Activated B cell treated with CpG ODN at 0.5 μM for 24 hours (primary cell): ENCODE results near the gene SIX2. TPM values are rescaled to one million over a fixed set of nuclear protein-coding genes. Genes with fewer than 3 reads are reported as not detected.

Experiments
- ATAC-seq: fragments of 200-7000 bp; cut with Tn5 transposase; one replicate; pipeline ENCODE4 v1.10.0; 2021; ENCODE audit warnings: low read depth, mild to moderate bottlenecking, moderate library complexity
- CTCF ChIA-PET: fragments of 350-600 bp; sonication (Branson Sonifier 250); formaldehyde crosslinking; loops from one replicate; lab custom pipeline; 2021; ENCODE audit warnings: antibody characterized with exemption; lab: Charles Lee
- POLR2A ChIA-PET: fragments of 350-600 bp; sonication (Branson Sonifier 250); formaldehyde crosslinking; loops from one replicate; lab custom pipeline; 2021; ENCODE audit warnings: antibody characterized with exemption; lab: Charles Lee
- DNase-seq: peaks from one replicate; pipeline ENCODE4 v3.0.0; 2022
- H3K27ac Mint-ChIP-seq: one replicate; pipeline ENCODE4 v1.8.0; 2020; ENCODE audit warnings: mixed read lengths
- H3K27me3 Mint-ChIP-seq: one replicate; pipeline ENCODE4 v1.8.0; 2021; ENCODE audit warnings: mixed read lengths
- H3K36me3 Mint-ChIP-seq: one replicate; pipeline ENCODE4 v1.8.0; 2021; ENCODE audit warnings: low read depth, mixed read lengths
- H3K4me1 Mint-ChIP-seq: one replicate; pipeline ENCODE4 v1.8.0; 2021; ENCODE audit warnings: mixed read lengths
- H3K4me3 Mint-ChIP-seq: one replicate; pipeline ENCODE4 v1.8.0; 2020; ENCODE audit warnings: mild to moderate bottlenecking, mixed read lengths
- H3K9me3 Mint-ChIP-seq: one replicate; pipeline ENCODE4 v1.8.0; 2020; ENCODE audit warnings: mixed read lengths
- intact Hi-C: fragments of 100-400 bp; cut with micrococcal nuclease; formaldehyde crosslinking; loops from one replicate; pipeline ENCODE4 v1.15.1; 2024
- total RNA-seq: library from RNA; stranded (reverse); gene quantifications from 2 replicates; pipeline ENCODE4 v1.2.3, GENCODE V29; 2022
- TF ChIP-seq, protein P1 (sequence below): fragments of 200-600 bp; IDR thresholded peaks from one replicate; pipeline ENCODE4 v1.8.0; 2022; ENCODE audit warnings: antibody characterized with exemption, mild to moderate bottlenecking

The SIX2 gene
- total RNA-seq, 1 donor from 2014 or later = not detected

DNA sequence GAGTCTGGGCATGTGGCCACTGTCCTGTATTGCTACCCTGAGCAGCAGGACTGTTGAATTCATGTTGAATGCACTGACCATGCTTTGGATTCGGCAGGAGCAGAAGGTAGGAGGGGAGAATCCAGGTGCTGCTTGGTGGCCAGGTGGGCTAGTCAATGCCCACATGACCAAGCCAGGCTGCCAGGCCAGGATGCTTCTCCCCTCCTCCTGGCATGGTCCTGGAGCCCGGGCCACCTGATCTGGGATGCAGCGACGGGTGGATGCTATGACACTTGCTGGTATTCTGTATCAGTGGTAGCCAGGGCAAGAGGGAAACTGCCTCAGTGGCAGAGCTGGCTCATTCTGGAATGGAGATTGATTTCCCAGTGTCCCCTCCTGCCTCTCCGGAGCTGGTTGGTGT is 14.8 kb upstream of the SIX2 start:
- Mint-ChIP-seq H3K4me1 (no peaks in the 10 kb centered on the region), H3K27ac (no peak overlapping the region), H3K36me3 (no peaks in the 10 kb centered on the region), H3K27me3 (peaks cover 23% of the 10 kb centered on the region), H3K4me3 (no peak overlapping the region), H3K9me3 (no peaks in the 10 kb centered on the region)
- CTCF ChIA-PET = no interaction called here
- POLR2A ChIA-PET = no interaction called here
- DNase-seq = no peak
- no peak for ATAC-seq
- intact Hi-C loops = no loop called here
- TF ChIP-seq, protein P1, sequence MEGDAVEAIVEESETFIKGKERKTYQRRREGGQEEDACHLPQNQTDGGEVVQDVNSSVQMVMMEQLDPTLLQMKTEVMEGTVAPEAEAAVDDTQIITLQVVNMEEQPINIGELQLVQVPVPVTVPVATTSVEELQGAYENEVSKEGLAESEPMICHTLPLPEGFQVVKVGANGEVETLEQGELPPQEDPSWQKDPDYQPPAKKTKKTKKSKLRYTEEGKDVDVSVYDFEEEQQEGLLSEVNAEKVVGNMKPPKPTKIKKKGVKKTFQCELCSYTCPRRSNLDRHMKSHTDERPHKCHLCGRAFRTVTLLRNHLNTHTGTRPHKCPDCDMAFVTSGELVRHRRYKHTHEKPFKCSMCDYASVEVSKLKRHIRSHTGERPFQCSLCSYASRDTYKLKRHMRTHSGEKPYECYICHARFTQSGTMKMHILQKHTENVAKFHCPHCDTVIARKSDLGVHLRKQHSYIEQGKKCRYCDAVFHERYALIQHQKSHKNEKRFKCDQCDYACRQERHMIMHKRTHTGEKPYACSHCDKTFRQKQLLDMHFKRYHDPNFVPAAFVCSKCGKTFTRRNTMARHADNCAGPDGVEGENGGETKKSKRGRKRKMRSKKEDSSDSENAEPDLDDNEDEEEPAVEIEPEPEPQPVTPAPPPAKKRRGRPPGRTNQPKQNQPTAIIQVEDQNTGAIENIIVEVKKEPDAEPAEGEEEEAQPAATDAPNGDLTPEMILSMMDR = no peak

DNA sequence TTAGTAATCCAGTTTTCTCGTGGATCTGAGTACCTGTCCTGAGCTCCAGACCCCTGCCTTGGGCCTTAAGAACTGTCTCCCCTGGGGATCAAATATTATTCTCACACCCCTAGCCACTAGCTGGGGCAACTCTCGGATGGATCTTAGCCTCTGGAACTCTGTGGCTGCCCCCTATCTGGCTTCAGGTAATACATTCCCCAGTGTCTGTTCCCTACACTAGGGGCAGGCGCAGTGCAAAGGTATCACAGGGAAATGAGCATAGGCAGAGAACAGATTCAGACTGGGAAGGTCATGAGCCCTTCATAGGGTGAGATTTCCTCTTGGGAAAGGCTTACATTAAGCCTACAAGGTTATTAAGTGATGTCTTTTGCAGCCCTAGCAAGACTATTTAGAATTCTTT is 11.2 kb upstream of the SIX2 start:
- CTCF ChIA-PET = no interaction called here
- no peaks in the 10 kb centered on the region for H3K4me1 Mint-ChIP-seq

DNA sequence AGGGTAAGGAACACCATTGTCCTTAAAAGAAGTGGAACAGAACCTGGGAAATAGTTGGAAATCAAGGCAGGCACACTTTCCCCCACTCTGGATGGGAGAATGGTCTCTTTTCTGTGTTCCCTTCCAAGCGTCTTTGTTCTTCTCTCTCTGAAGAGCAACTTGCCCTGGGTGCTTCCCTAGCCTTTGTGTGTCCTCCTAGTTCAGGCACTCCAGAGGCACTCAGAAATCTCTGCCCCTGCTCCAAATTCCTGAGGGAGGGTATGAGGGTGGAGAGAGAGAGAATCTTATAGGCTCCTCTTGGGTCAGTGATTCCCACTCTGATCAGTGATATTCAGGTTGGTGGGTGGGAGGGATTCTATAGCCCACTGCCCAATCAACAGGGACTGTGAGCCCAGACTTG is 8.8 kb upstream of the SIX2 start:
- ATAC-seq (no peak), DNase-seq (no peak)
- Mint-ChIP-seq H3K36me3 (no peaks in the 10 kb centered on the region), H3K27ac (no peak overlapping the region), H3K4me3 (no peak overlapping the region), H3K27me3 (peaks cover 37% of the 10 kb centered on the region), H3K9me3 (no peaks in the 10 kb centered on the region), H3K4me1 (peaks cover 6% of the 10 kb centered on the region)
- ChIA-PET CTCF (no interaction called here), POLR2A (no interaction called here)
- TF ChIP-seq, protein P1 = no peak
- intact Hi-C loops = no loop called here

More for the DNA sequence above, 11.2 kb upstream of the SIX2 start:
- peaks cover 28% of the 10 kb centered on the region for H3K27me3 Mint-ChIP-seq
- no peak for ATAC-seq
- H3K9me3 Mint-ChIP-seq = no peaks in the 10 kb centered on the region
- DNase-seq = no peak
- intact Hi-C loops = no loop called here
- no peaks in the 10 kb centered on the region for H3K36me3 Mint-ChIP-seq
- H3K4me3 Mint-ChIP-seq = no peak overlapping the region
- no peak overlapping the region for H3K27ac Mint-ChIP-seq
- POLR2A ChIA-PET = no interaction called here
- TF ChIP-seq, protein P1 = no peak

DNA sequence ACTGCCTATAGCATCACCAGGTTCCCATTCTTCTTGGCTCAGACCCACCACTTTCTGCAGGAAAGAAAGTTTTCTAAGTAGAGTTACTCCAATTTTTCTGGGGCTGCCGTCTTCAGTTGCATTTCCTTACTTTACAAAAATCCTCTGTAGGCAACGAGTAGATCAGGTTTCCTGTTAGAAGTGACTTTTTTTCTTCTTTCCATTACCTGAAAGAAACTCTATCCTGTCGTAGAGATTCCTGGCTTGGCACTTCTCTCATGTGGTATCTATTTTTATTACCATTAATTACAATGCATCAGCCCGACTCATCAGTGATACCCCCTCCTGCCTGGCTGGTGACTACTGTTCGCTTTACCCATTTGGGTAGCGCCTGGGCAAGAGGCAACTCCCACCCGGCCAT is 5.6 kb upstream of the SIX2 start:
- POLR2A ChIA-PET = no interaction called here
- DNase-seq = no peak
- CTCF ChIA-PET = interaction anchor here (1.1 kb wide), 1 partner anchor 58 kb away, joined by 3 read pairs; no protein-coding TSS in a partner anchor
- Mint-ChIP-seq H3K36me3 (no peaks in the 10 kb centered on the region), H3K27me3 (peaks cover 60% of the 10 kb centered on the region), H3K4me3 (no peak overlapping the region), H3K9me3 (no peaks in the 10 kb centered on the region), H3K4me1 (peaks cover 29% of the 10 kb centered on the region), H3K27ac (no peak overlapping the region)
- intact Hi-C loops = no loop called here
- ATAC-seq = no peak
- TF ChIP-seq, protein P1 = no peak

DNA sequence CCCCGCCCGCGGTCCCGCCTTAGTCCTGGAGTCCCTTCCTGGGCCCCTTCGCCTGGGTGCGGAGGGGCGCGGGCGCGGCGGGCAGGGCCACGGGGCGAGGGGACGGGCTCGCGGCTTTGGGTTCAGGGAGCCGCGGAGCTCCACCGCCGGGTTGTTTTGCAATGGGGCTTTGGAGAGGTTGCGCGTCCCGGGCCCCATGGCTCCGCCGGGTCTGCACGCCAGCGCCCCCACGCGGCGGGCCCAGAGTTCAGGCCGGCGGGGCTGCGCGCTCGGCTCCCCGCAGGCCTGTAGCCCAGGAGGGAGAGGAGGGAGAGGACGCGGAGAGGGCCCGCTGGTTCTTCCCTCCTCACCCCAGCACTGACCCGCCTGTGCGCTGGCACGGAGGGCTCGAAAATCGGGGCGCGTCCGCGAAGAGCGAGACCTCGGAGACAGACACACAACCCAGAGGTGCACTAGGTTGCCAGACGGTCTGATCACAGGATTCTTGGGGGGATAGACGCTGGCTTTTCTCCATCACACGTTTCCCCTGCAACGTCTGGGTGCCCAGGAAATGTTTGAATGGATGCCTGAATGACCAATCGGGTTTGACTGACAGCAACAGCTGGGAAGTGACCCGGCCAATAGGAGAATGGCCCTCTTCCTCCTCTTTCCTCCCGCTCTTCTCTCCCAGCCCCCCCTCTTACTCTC is 4.9 kb upstream of the SIX2 start:
- no peak overlapping the region for H3K4me3 Mint-ChIP-seq
- CTCF ChIA-PET = no interaction called here
- no peaks in the 10 kb centered on the region for H3K36me3 Mint-ChIP-seq
- DNase-seq (no peak), ATAC-seq (no peak)
- H3K27ac Mint-ChIP-seq = no peak overlapping the region
- H3K4me1 Mint-ChIP-seq = peaks cover 33% of the 10 kb centered on the region
- TF ChIP-seq, protein P1 = no peak
- peaks cover 61% of the 10 kb centered on the region for H3K27me3 Mint-ChIP-seq
- intact Hi-C loops = no loop called here
- POLR2A ChIA-PET = interaction anchor here (0.5 kb wide), 1 partner anchor 937 kb away, joined by 3 read pairs; no protein-coding TSS in a partner anchor
- no peaks in the 10 kb centered on the region for H3K9me3 Mint-ChIP-seq
